ENCODE results near the gene CATSPERZ. TPM values are rescaled to one million over a fixed set of nuclear protein-coding genes. Genes with fewer than 3 reads are reported as not detected.

CATSPERZ gene
- total RNA-seq, 1 donor from 2014 or later = not detected

DNA sequence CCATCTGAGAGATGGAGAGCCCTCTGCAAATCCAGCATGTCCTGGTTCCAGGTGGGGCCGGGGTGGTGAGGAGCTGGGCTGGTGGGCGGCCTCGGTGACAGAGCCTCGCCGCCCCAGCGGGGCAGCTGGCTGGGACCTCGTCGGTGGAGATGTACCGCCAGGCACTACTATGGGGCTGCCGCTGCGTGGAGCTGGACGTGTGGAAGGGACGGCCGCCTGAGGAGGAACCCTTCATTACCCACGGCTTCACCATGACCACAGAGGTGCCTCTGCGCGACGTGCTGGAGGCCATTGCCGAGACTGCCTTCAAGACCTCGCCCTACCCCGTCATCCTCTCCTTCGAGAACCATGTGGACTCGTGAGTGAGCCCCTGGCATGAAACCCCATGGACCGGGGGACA is 41.8 kb upstream of the CATSPERZ start:
- TF ChIP-seq CTCF (IDR thresholded peaks at IDR 0.05) = no peak
- Histone ChIP-seq H3K9me3 (no peaks in the 10 kb centered on the region), H3K27me3 (no peaks in the 10 kb centered on the region), H3K27ac (no peak overlapping the region), H3K4me3 (no peak overlapping the region), H3K36me3 (peaks cover 71% of the 10 kb centered on the region), H3K4me1 (peaks cover 6% of the 10 kb centered on the region)
- DNase-seq (no peak), ATAC-seq (no peak)
- intact Hi-C loops (cut with DNase I) = no loop called here

DNA sequence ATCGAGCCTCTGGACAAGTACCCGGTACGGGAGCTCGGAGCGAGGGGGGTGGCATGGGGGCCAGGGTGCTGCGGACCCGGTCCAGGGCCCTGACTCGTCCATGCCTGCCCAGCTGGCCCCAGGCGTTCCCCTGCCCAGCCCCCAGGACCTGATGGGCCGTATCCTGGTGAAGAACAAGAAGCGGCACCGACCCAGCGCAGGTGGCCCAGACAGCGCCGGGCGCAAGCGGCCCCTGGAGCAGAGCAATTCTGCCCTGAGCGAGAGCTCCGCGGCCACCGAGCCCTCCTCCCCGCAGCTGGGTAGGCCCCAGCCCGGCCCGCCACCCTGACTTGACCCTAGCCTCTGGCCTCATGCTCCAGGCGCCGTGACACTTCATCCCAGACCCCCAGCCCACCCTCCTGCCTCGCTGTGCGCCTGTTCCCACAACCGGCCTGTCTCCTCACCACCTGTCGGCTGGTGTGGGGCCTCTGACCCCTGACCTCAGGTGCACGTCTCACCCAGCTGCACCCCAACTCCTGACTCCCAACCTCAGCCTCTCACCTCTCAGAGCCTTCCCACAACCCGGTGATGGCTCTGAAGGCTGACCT is 41.1 kb upstream of the CATSPERZ start:
- intact Hi-C loops (cut with DNase I) = no loop called here
- no peak for DNase-seq
- H3K4me1 ChIP-seq = no peaks in the 10 kb centered on the region

DNA sequence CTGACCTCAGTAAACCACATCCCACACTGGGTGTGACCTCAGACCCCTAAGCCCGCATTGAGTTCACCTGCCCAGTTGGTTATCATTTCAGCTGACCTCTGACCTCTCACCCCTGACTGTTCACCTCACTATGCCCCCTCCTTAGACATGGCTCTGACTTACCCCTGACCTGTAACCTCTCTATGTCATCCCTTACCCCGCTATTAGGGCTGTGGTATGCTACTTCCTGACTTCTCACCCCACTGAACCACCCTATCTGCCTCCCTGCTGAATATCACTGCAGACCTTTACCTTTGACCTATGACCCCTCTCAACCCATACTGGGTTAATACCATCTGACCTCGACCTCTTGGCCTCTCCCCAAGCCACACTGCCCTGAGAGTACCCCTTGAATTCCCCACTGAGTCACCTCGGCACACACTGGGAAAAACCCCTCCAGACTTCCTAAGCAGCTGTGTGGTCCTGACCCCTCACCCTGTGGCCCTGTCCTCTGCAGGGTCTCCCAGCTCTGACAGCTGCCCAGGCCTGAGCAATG is 40.6 kb upstream of the CATSPERZ start:
- Histone ChIP-seq H3K27ac (no peak overlapping the region), H3K4me1 (no peaks in the 10 kb centered on the region), H3K9me3 (no peaks in the 10 kb centered on the region), H3K27me3 (no peaks in the 10 kb centered on the region), H3K36me3 (peaks cover 75% of the 10 kb centered on the region), H3K4me3 (no peak overlapping the region)
- DNase-seq (no peak), ATAC-seq (no peak)
- intact Hi-C loops (cut with DNase I) = no loop called here
- TF ChIP-seq CTCF (IDR thresholded peaks at IDR 0.05) = no peak

More for the DNA sequence above, 41.1 kb upstream of the CATSPERZ start:
- TF ChIP-seq CTCF (IDR thresholded peaks at IDR 0.05) = no peak
- ATAC-seq = no peak
- Histone ChIP-seq H3K27ac (no peak overlapping the region), H3K4me3 (no peak overlapping the region), H3K27me3 (no peaks in the 10 kb centered on the region), H3K36me3 (peaks cover 78% of the 10 kb centered on the region), H3K9me3 (no peaks in the 10 kb centered on the region)

- Histone ChIP-seq H3K4me3 (no peak overlapping the region), H3K4me1 (no peaks in the 10 kb centered on the region), H3K27me3 (no peaks in the 10 kb centered on the region), H3K27ac (no peak overlapping the region), H3K9me3 (no peaks in the 10 kb centered on the region), H3K36me3 (peaks cover 74% of the 10 kb centered on the region)
- intact Hi-C loops (cut with DNase I) = no loop called here
- ATAC-seq (no peak), DNase-seq (no peak)
- no peak for TF ChIP-seq CTCF (IDR thresholded peaks at IDR 0.05)
These were observed 39.9 kb upstream of the CATSPERZ start for GRCh38 chr11:64260147-64260708.

- Histone ChIP-seq H3K9me3 (no peaks in the 10 kb centered on the region), H3K36me3 (peaks cover 79% of the 10 kb centered on the region), H3K27me3 (no peaks in the 10 kb centered on the region), H3K4me3 (no peak overlapping the region), H3K27ac (no peak overlapping the region), H3K4me1 (no peaks in the 10 kb centered on the region)
- no peak for TF ChIP-seq CTCF (IDR thresholded peaks at IDR 0.05)
- intact Hi-C loops (cut with DNase I) = no loop called here
- no peak for ATAC-seq
- no peak for DNase-seq
These were observed 38.5 kb upstream of the CATSPERZ start for GRCh38 chr11:64261556-64262080.
